SU-DHL-6 (cell line): ENCODE results near the gene PCYOX1L.
A peak's percentile ranks its signal among the peaks of the same experiment; 100 is the strongest.

Source experiments
- H2AFZ ChIP-seq: fragments of 200-600 bp; sonication (generic); 2 replicates; pipeline ENCODE4 v1.6.1; 2014; ENCODE audit warnings: low read depth, mild to moderate bottlenecking, moderate library complexity, mixed read lengths, antibody characterized with exemption, low read length; ENCODE audit not compliant: severe bottlenecking
- H3F3A ChIP-seq: fragments of 200-600 bp; shearing (Covaris generic); 2 replicates; pipeline ENCODE4 v1.6.0; 2016; ENCODE audit warnings: antibody characterized with exemption, mild to moderate bottlenecking; ENCODE audit not compliant: insufficient read depth
- H3K27ac ChIP-seq: fragments of 200-600 bp; sonication (generic); 2 replicates; pipeline ENCODE4 v1.5.1; 2016; ENCODE audit warnings: low read depth, mild to moderate bottlenecking, low read length, moderate library complexity, mixed read lengths
- H3K27me3 ChIP-seq: fragments of 200-600 bp; sonication (generic), shearing (Covaris generic); 2 replicates; pipeline ENCODE4 v1.6.0; 2014; ENCODE audit warnings: mild to moderate bottlenecking, low read length
- H3K36me3 ChIP-seq: fragments of 200-600 bp; sonication (generic); 2 replicates; pipeline ENCODE4 v1.6.1; 2014; ENCODE audit warnings: mild to moderate bottlenecking, low read length, mixed read lengths
- H3K4me2 ChIP-seq: fragments of 300-600, 200-600 bp; shearing (Covaris generic), sonication (generic); 2 replicates; pipeline ENCODE4 v1.6.0; 2014; ENCODE audit warnings: low read length, low read depth, mild to moderate bottlenecking; ENCODE audit not compliant: poor library complexity, severe bottlenecking
- H3K4me3 ChIP-seq: fragments of 200-600 bp; sonication (generic); 2 replicates; pipeline ENCODE4 v1.5.1; 2014; ENCODE audit warnings: antibody characterized with exemption, low read length, mild to moderate bottlenecking, mixed read lengths; ENCODE audit not compliant: insufficient read depth, poor library complexity, severe bottlenecking
- H3K79me2 ChIP-seq: fragments of 200-600 bp; sonication (generic); 2 replicates; pipeline ENCODE4 v1.6.1; 2014; ENCODE audit warnings: mild to moderate bottlenecking, low read length, moderate library complexity; ENCODE audit not compliant: insufficient read depth
- H3K9ac ChIP-seq: fragments of 200-600 bp; sonication (generic); 2 replicates; pipeline ENCODE4 v1.7.0; 2014; ENCODE audit warnings: mild to moderate bottlenecking, low read length
- H3K9me2 ChIP-seq: fragments of 200-600 bp; sonication (generic); replicated peaks from 2 replicates; pipeline ENCODE4 v1.6.1; 2014; ENCODE audit warnings: low read length; ENCODE audit not compliant: insufficient read depth
- H3K9me3 ChIP-seq: fragments of 200-600 bp; sonication (generic); 2 replicates; pipeline ENCODE4 v1.6.1; 2014; ENCODE audit warnings: low read length, mixed read lengths; ENCODE audit not compliant: insufficient read depth
- H4K20me1 ChIP-seq: fragments of 200-600 bp; sonication (generic); 2 replicates; pipeline ENCODE4 v1.6.1; 2014; ENCODE audit warnings: low read depth, mild to moderate bottlenecking, antibody characterized with exemption, low read length, moderate library complexity, mixed read lengths
- EZH2phosphoT487 ChIP-seq: fragments of 200-600 bp; sonication (generic), shearing (Covaris generic); conservative IDR thresholded peaks from 2 replicates; pipeline ENCODE4 v1.6.1; 2018; ENCODE audit warnings: mild to moderate bottlenecking, antibody characterized with exemption, low read length, moderate library complexity, mixed read lengths
- TF ChIP-seq, protein P1 (sequence below): fragments of 200-600 bp; sonication (generic); IDR thresholded peaks from one replicate; pipeline ENCODE4 v1.5.1; 2017; ENCODE audit warnings: antibody characterized with exemption, mild to moderate bottlenecking, low read length, moderate library complexity; ENCODE audit not compliant: insufficient read depth, poor library complexity, severe bottlenecking

Gene PCYOX1L, protein sequence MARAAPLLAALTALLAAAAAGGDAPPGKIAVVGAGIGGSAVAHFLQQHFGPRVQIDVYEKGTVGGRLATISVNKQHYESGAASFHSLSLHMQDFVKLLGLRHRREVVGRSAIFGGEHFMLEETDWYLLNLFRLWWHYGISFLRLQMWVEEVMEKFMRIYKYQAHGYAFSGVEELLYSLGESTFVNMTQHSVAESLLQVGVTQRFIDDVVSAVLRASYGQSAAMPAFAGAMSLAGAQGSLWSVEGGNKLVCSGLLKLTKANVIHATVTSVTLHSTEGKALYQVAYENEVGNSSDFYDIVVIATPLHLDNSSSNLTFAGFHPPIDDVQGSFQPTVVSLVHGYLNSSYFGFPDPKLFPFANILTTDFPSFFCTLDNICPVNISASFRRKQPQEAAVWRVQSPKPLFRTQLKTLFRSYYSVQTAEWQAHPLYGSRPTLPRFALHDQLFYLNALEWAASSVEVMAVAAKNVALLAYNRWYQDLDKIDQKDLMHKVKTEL

DNA sequence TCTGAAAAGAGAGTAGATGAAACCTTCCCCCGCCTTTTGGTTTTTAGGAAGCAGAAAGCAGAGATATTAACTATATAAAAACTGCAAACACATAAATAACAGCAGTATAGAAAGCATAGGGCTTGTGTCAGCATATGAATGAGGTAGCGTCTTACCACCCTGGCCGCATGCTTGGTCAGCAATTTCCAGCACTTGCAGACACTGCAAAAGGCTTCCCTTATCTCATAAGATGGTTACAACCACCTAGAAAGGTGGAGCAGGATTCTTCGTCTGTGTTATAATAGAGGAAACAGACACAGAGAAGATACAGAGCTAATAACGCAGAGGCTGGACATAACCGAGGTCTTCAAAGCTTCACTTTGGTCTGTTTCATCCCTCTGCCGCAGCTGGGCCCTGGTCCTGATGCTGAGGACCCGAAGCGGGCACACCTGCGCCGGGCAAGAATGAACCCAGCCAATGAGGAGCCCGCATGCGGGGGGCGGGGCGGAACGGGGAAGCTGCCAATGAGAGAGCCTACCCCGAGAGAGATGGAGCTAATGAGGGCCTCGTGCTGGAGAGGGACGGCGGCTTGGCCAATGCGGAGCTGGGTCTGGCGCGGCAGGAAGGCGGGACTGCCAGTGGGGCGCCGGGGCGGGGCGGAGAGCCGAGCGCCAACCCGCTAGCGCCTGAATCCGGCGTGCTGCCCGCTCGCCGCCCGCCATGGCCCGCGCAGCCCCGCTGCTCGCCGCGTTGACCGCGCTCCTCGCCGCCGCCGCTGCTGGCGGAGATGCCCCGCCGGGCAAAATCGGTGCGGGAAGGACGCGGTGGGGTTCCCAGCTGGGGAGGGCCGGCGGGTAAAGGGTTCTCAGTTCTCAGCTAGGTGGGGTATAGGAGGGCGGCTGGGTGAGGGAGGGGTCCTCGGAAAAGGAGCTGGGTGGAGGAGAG lies at the start of gene PCYOX1L:
Gene PCYOX1L, plus strand, starts transcription at position 677 of the 924 bp plus-strand sequence. Its CDS starts 23 bp downstream, at position 700.
- TF ChIP-seq EZH2phosphoT487: no peak
- TF ChIP-seq, protein P1, sequence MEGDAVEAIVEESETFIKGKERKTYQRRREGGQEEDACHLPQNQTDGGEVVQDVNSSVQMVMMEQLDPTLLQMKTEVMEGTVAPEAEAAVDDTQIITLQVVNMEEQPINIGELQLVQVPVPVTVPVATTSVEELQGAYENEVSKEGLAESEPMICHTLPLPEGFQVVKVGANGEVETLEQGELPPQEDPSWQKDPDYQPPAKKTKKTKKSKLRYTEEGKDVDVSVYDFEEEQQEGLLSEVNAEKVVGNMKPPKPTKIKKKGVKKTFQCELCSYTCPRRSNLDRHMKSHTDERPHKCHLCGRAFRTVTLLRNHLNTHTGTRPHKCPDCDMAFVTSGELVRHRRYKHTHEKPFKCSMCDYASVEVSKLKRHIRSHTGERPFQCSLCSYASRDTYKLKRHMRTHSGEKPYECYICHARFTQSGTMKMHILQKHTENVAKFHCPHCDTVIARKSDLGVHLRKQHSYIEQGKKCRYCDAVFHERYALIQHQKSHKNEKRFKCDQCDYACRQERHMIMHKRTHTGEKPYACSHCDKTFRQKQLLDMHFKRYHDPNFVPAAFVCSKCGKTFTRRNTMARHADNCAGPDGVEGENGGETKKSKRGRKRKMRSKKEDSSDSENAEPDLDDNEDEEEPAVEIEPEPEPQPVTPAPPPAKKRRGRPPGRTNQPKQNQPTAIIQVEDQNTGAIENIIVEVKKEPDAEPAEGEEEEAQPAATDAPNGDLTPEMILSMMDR: no peak
- Histone ChIP-seq H3K27ac (peak within 1 kb of the TSS; percentile 62), H3K79me2 (peaks cover 40% of the 10 kb centered on the region)

DNA sequence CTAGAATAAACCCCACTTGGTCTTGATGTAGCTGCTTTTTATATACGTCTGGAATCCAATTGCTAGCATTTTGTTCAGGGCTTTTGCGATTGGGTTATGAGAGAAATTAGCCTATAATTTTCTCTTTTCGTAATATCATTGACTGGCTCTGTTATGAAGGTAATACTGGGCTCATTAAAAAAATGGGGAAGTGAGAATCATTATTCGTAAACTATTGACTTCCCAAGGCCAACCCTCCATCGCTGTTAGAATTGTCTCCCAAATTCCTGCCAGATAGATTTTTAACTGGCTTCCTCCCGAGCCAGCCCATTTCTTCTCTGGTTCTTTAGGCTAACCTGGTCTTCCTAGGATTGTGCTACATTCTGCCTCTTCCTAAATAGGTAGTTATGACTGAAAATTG lies 48.5 kb upstream of the PCYOX1L start:
- Histone ChIP-seq H3K27ac (no peak overlapping the region), H3K4me2 (no peak overlapping the region)
- TF ChIP-seq, protein P1: no peak
- no peak for TF ChIP-seq EZH2phosphoT487

More for the DNA sequence above, at the start of gene PCYOX1L:
- H3K9me3 ChIP-seq: no peaks in the 10 kb centered on the region
- 0 out of 2 replicates have a peak, but pooled peaks cover 10% of the 10 kb centered on the region for H4K20me1 ChIP-seq
- H3F3A ChIP-seq: peaks cover 21% of the 10 kb centered on the region; the same call in 1 of the 2 replicates
- peaks cover 13% of the 10 kb centered on the region for H3K36me3 ChIP-seq
- peak within 1 kb of the TSS; percentile 93 for H3K4me2 ChIP-seq
- peak within 1 kb of the TSS; percentile 90 for H2AFZ ChIP-seq
- peak within 1 kb of the TSS; percentile 95 for H3K9ac ChIP-seq
- H3K9me2 ChIP-seq: no peaks in the 10 kb centered on the region
- H3K27me3 ChIP-seq: no peaks in the 10 kb centered on the region
- peak within 1 kb of the TSS; percentile 82 for H3K4me3 ChIP-seq

DNA sequence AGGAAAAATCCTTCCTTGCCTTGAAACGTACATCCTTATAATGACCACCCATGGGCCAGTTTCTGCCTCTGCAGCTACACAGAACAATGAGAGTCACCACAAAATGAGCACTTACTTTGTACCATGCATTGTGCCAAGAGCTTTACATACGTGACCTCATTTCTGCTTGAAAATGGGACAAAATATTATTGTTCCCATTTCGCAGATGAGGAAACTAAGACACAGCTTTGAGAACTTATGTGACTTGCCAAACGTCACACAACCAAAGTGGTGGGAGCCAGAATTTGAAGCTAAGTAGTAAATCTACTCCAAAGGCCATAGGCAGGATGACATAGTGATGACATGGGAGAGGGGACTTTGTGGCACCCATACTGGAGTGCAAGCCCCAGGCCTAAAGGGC lies 47.4 kb upstream of the PCYOX1L start:
- Histone ChIP-seq H3K4me3 (no peak overlapping the region), H3K27me3 (no peaks in the 10 kb centered on the region), H3K9ac (no peak overlapping the region), H4K20me1 (no peaks in the 10 kb centered on the region), H3K9me2 (no peaks in the 10 kb centered on the region), H3K79me2 (no peaks in the 10 kb centered on the region), H3F3A (no peaks in the 10 kb centered on the region), H3K9me3 (no peaks in the 10 kb centered on the region), H3K27ac (no peak overlapping the region), H3K36me3 (no peaks in the 10 kb centered on the region), H3K4me2 (no peak overlapping the region), H2AFZ (no peak overlapping the region)
- TF ChIP-seq EZH2phosphoT487: no peak
- TF ChIP-seq, protein P1: no peak

More for the DNA sequence above, 48.5 kb upstream of the PCYOX1L start:
- H2AFZ ChIP-seq: no peak overlapping the region
- H4K20me1 ChIP-seq: no peaks in the 10 kb centered on the region
- H3K9me2 ChIP-seq: no peaks in the 10 kb centered on the region
- H3K9ac ChIP-seq: no peak overlapping the region
- H3K79me2 ChIP-seq: no peaks in the 10 kb centered on the region
- no peaks in the 10 kb centered on the region for H3F3A ChIP-seq
- H3K9me3 ChIP-seq: no peaks in the 10 kb centered on the region
- H3K4me3 ChIP-seq: no peak overlapping the region
- no peaks in the 10 kb centered on the region for H3K36me3 ChIP-seq
- H3K27me3 ChIP-seq: no peaks in the 10 kb centered on the region
